Panc1 (cell line): Measurements from ENCODE around the gene TMEM108.

Experiments used
- CTCF ChIP-seq: fragments of 450-650 bp; IDR thresholded peaks from 2 replicates; pipeline ENCODE4 v1.5.1; 2017; ENCODE audit warnings: mild to moderate bottlenecking
- POLR2AphosphoS5 ChIP-seq: IDR thresholded peaks from 2 replicates; pipeline ENCODE4 v1.6.1; 2012; ENCODE audit warnings: mild to moderate bottlenecking, low read depth, low read length, moderate library complexity

DNA sequence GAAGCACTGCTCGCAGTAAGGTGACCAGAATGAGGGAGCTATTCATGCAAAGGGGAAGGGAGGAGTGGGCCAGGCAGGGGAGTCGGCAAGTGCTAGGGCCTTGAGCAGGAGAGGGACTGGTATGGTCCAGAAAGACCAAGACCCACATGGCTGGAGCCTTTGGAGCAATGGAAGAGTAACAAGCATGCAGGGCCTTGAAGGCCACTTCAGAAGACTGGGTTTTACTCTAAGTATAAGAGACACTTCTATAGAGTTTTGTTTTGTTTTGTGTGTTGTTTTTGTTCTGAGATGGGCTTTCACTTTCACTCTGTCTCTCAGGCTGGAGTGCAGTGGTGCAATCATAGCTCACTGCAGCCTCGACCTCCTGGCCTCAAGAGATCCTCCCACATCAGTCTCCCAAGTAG lies 403.7 kb downstream of the TMEM108 start:
- no peak for TF ChIP-seq CTCF
- TF ChIP-seq POLR2AphosphoS5: no peak
